GM12872 (cell line): ENCODE measurements around the gene TMEM132D.

ENCODE experiments used
- CTCF ChIP-seq: IDR thresholded peaks from 3 replicates; pipeline ENCODE4 v1.5.1; 2011; ENCODE audit warnings: low read depth, mild to moderate bottlenecking, low read length, moderate library complexity; ENCODE audit not compliant: insufficient read depth

TMEM132D gene

DNA sequence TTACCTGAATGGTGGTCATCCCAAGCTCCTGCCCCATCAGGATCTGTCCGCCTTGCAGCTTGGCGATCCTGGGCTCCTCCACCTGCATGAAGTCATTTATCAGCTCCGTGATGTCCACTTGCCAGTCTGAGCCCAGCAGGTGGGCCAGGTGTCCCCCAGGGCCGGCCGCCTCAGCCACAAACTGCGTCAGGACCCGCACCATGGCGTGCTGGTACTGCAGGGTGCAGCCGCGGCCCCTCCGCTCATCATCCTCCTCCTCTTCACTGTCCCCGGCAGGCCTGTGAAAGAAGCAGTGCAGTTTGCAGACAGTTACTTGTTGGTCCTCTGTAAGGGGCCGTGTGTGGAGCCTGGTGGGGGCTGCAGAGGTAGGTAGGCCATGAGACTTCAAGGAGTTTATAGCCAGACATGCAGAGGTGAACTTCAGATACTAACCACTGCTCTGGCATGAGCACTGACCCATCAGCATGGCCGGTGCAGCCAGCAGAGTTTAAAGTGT is 822.0 kb downstream of the TMEM132D start:
- no peak for TF ChIP-seq CTCF

- no peak for TF ChIP-seq CTCF
Measured at GRCh38 chr12:129080821-129081220, 823.0 kb downstream of the TMEM132D start.

- no peak for TF ChIP-seq CTCF
Measured at GRCh38 chr12:129080391-129080790, 823.4 kb downstream of the TMEM132D start.

GRCh38 chr12:129079719-129080118 is 824.1 kb downstream of the TMEM132D start:
- no peak for TF ChIP-seq CTCF

DNA sequence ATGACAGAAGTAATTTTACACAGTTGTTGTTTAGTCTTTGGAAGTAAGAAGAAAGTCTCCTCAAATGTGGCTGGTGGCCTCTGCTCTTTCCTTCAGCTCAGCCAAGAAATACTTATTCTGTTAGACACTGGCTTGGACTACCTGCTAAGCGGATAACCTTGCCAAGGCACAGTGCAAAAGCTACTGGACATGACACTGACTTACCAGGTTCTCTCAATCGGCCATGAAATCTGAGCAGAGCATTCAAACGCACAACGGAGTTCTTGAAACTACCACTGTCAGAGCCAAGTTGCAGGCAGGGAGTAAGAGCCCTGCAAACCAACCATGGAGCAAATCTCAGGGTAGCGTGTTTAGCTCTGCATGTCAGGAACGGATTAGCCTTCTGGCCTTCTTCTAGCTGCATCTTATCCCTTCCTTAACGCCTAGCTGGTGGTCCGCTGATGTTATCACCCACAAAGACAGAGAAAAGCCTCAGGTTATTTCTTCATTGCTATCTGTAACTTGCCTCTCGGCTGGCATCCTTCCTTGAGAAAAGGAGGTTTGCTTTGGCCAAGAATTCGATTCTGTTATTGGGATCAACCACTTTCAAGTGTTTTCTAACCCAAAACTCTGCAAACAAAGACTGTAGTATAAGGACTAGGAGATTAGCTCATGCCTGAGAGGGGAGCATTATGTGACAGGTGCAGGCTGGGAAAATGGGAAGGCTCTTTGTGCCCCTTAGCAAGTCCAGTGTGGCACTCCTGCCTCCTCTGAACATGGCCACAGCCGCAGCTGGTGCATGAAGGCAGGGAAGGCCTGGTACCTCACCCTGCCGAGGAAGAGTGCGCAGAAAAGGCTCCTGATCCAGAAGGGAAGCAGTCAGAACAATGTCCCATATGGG is 827.1 kb downstream of the TMEM132D start:
- TF ChIP-seq CTCF: no peak

DNA sequence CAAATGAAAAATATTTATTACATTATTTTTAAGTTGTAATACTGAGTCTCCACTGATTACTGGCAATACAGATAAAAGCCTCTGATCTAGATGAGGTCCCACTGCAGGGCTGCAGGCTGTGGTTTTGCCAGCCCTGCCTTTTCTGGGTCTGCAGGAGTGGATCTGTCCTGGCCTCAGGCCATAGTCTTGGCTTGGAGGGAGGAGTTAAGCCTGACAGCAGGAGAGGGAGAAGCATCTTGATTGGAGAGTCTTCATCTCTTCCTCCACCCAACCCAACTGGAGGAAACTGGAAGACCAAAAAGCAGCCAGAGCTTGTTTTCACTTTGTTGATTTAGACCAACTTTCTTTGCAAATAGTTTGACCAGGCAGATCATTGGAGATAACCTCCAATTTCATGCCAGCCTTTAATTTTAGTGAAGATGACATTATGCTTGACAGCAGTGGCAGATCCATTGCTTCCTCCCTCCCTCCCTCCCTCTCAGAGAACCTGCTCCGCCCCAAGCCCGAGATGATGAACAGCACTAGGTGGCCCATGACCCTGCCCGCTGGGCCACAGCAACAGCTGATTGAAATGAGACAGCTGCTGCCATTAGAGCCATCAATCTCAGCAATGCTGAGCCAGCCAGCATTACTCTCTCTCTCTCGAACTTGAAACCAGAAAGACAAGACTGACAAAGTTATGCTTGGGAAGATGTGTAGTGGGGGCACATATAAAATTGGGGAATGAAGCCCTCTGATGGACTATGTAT is 828.2 kb downstream of the TMEM132D start:
- no peak for TF ChIP-seq CTCF

GRCh38 chr12:129074379-129074778 is 829.4 kb downstream of the TMEM132D start:
- TF ChIP-seq CTCF: no peak
